ENCODE measurements around the gene PRRT1B. TPM values are rescaled to one million over a fixed set of nuclear protein-coding genes. Genes with fewer than 3 reads are reported as not detected.
"Not testable (repeated sequence)": the region's sequence is repeated elsewhere in the genome, so short reads cannot be mapped to it uniquely, and the experiment has no call there.

Gene PRRT1B
- total RNA-seq, 2 experiments from 2014 or later = not detected

DNA sequence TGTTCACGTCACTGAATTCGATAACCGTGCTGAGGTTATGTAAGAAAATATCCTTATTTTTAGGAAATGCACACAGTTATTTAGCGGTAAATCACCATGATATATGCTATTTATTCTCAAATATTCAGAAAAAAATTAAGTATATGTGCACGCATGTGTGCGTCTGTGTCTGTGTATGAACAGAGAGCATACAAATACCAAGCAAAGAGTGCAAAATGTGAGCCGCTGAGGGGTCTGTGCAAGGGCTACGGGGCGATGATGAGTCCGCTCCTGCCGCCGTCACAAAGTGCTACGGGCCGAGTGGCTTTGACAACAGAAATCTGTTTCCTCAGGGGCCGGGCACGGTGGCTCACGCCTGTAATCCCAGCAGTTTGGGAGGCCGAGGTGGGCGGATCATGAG is 7.4 kb upstream of the PRRT1B start:
- Mint-ChIP-seq H3K36me3 (ENCODE audit: low read depth) (peaks cover 4% of the 10 kb centered on the region), H3K27me3 (ENCODE audit: low read depth) (no peaks in the 10 kb centered on the region), H3K9me3 (ENCODE audit: insufficient read depth) (peaks cover 5% of the 10 kb centered on the region), H3K27ac (no peak overlapping the region), H3K4me1 (ENCODE audit: low read depth) (peaks cover 29% of the 10 kb centered on the region), H3K4me3 (no peak overlapping the region)
- POLR2A ChIA-PET = no interaction called here
- CTCF ChIA-PET = no interaction called here
- DNase-seq (no peak), ATAC-seq (no peak)

DNA sequence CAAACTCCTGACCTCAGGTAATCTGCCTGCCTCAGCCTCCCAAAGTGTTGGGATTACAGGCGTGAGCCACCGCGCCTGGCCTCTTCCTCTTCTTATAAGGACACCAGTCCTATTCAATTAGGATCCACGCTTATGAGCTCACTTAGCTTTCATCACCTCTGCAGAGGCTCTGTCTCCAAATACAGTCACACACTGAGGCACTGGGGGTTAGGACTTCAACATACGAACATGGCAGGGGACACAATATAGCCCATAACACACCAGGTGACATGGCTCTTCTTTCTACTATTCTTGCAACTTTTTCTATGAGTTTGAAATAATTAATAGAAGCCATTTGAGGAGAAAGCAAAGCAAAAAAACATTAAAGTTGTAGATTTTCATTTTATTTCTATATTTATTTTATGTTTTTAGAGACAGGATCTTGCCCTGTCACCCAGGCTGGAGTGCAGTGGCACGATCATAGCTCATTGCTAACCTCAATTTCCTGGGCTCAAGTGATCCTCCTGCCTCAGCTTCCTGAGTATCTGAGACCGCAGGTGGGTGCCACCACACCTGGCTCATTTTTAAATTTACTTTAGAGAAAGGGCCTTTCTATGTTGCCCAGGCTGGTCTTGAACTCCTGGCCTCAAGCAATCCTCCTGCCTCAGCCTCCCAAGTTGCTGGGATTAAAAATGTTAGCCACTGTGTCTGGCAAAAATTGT is 6.0 kb upstream of the PRRT1B start:
- H3K27me3 Mint-ChIP-seq (ENCODE audit: low read depth) = peaks cover 4% of the 10 kb centered on the region
- H3K27ac Mint-ChIP-seq = peak overlapping the region; percentile 77
- CTCF ChIA-PET = no interaction called here
- POLR2A ChIA-PET = interaction anchor here (0.9 kb wide), 2 partner anchors 8 to 36 kb away, joined by 3 read pairs; partner anchors contain the start of gene UCK1
- peaks cover 25% of the 10 kb centered on the region for H3K4me1 Mint-ChIP-seq (ENCODE audit: low read depth)
- no peak overlapping the region for H3K4me3 Mint-ChIP-seq
- H3K9me3 Mint-ChIP-seq (ENCODE audit: insufficient read depth) = peaks cover 17% of the 10 kb centered on the region
- H3K36me3 Mint-ChIP-seq (ENCODE audit: low read depth) = peaks cover 14% of the 10 kb centered on the region
- peak; percentile 54 for DNase-seq
- peak; percentile 66 for ATAC-seq

DNA sequence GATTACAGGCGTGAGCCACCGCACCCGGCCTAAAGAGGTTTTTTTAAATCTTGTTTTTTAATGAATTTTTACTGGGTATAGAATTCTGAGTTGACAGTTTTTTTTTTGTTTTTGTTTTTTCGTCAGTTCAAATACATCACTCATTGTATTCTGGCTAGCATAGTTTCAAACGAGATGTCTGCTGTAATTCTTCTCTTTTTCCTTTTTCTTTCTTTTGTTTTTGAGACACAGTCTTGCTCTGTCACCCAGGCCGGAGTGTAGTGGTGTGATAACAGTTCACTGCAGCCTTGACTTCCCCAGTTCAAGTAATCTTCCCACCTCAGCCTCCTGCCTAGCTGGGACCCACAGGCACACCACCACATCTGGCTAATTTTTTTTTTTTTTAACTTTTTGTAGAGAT is 2.2 kb upstream of the PRRT1B start:
- peaks cover 21% of the 10 kb centered on the region for H3K9me3 Mint-ChIP-seq (ENCODE audit: insufficient read depth)
- ATAC-seq (no peak), DNase-seq (no peak)
- H3K27me3 Mint-ChIP-seq (ENCODE audit: low read depth) = peaks cover 36% of the 10 kb centered on the region
- H3K36me3 Mint-ChIP-seq (ENCODE audit: low read depth) = peaks cover 22% of the 10 kb centered on the region
- no peak overlapping the region for H3K4me3 Mint-ChIP-seq
- CTCF ChIA-PET = no interaction called here
- POLR2A ChIA-PET = no interaction called here
- H3K4me1 Mint-ChIP-seq (ENCODE audit: low read depth) = peaks cover 19% of the 10 kb centered on the region
- no peak overlapping the region for H3K27ac Mint-ChIP-seq

DNA sequence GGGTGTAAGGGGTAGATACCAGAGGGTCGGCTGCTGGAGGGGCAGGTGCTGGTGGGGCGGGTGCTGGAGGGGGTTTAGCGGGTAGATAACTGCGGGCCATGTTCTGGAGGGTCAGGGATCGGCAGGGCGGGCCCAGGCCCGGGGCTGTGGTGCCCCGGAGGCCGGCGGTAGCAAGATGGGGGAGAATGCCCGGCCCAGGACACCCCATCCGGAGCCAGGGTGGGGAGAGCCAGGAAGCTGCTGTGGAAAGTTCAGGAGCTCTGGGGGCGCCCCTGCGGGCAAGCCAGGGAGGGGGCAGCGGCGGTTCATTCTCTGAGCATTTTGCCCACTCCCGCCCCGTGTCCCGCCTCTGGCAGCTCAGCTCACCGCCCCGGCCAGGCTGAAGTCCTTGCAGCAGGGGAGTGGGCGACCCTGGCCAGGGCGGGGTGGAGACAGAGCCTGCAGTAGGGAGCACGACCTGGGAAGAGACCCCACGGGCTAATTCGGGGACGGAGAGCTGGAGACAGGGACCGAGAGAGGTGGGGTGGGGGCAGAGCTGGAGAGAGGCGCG is 538 bp downstream of the PRRT1B start:
- ChIA-PET POLR2A (interaction anchor here (1.1 kb wide), 1 partner anchor 33 kb away, joined by 3 read pairs; no protein-coding TSS in a partner anchor), CTCF (interaction anchor here (0.7 kb wide), 1 partner anchor 182 kb away, joined by 3 read pairs; no protein-coding TSS in a partner anchor)
- ATAC-seq = no peak
- Mint-ChIP-seq H3K27ac (no peak overlapping the region), H3K27me3 (ENCODE audit: low read depth) (peaks cover 62% of the 10 kb centered on the region), H3K9me3 (ENCODE audit: insufficient read depth) (peaks cover 22% of the 10 kb centered on the region), H3K4me1 (ENCODE audit: low read depth) (peaks cover 6% of the 10 kb centered on the region), H3K36me3 (ENCODE audit: low read depth) (peaks cover 22% of the 10 kb centered on the region), H3K4me3 (no peak overlapping the region)
- DNase-seq = no peak

DNA sequence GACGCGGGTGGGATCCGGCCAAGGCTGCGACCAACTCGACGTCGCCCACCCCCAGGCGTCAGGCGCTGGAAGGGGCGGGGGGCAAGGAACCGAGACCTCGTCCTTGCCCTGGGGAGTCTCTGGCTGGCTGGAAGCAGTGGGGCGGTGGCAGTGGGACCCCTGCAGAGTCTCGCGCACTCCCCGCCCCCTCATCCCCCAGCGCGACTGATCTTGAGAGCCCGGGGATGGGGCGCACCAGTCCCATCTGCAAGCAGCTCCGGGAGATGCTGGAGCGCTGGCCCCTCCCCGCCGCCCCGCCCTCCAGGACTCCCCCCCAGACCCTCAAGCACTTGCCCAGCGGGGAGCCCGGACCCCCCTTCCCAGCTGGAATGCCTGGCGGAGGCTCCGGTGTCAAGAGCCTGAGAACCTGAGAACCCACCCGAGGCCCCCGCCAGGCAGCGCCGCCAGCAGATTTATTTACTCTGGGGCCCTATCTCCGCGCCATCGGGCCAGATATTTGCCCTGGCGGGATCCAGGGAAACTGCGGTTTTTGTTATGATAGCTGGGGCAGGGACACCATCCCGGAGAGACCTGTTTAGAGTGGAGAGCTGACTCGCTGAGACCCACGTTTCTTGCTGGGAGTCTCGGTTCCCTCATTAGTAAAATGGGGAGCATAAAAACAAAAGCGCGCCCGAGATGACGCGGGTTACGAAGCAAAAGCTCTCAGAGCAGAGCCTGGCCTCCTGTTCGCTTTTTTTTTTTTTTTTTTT is 1.2 kb downstream of the PRRT1B start:
- ChIA-PET POLR2A (interaction anchor here (1.1 kb wide), 1 partner anchor 32 kb away, joined by 3 read pairs; no protein-coding TSS in a partner anchor), CTCF (no interaction called here)
- ATAC-seq (peak; percentile 27), DNase-seq (no peak)
- H3K9me3 Mint-ChIP-seq (ENCODE audit: insufficient read depth) = peaks cover 22% of the 10 kb centered on the region
- peak overlapping the region; percentile 62 for H3K4me3 Mint-ChIP-seq
- peaks cover 22% of the 10 kb centered on the region for H3K36me3 Mint-ChIP-seq (ENCODE audit: low read depth)
- H3K27ac Mint-ChIP-seq = no peak overlapping the region
- peaks cover 6% of the 10 kb centered on the region for H3K4me1 Mint-ChIP-seq (ENCODE audit: low read depth)
- peaks cover 62% of the 10 kb centered on the region for H3K27me3 Mint-ChIP-seq (ENCODE audit: low read depth)

DNA sequence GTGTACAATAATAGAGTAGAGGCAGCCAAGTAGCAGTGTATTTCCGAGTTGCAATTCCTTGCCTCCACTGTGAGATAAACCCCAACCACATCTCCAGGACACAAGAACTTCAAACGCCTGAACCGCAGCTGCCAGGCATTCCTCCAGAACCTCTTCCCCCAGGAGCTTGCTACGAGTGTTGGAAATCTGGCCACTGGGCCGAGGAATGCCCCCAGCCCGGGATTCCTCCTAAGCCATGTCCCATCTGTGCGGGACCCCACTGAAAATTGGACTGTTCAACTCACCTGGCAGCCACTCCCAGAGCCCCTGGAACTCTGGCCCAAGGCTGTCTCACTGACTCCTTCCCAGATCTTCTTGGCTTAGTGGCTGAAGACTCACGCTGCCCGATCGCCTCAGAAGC is 3.9 kb downstream of the PRRT1B start:
- DNase-seq; H3K9me3 Mint-ChIP-seq (ENCODE audit: insufficient read depth); ATAC-seq; CTCF ChIA-PET; H3K27ac Mint-ChIP-seq; H3K4me3 Mint-ChIP-seq; POLR2A ChIA-PET; H3K4me1 Mint-ChIP-seq (ENCODE audit: low read depth): not testable (repeated sequence)
- Mint-ChIP-seq H3K27me3 (ENCODE audit: low read depth) (peaks cover 73% of the 10 kb centered on the region), H3K36me3 (ENCODE audit: low read depth) (peaks cover 11% of the 10 kb centered on the region)

DNA sequence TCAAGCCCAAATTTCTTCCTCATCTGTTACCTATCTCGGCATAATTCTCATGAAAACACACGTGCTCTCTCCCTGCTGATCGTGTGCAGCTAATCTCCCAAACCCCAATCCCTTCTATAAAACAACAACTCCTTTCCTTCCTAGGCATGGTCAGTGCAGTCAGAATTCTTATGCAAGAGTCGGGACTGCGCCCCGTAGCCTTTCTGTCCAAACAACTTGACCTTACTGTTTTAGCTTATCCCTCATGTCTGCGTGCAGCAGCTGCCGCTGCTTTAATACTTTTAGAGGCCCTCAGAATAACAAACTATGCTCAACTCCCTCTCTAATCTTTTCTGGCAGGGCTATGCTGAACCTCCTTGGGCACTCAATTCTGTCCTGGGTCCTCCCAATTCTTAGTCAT is 5.1 kb downstream of the PRRT1B start:
- DNase-seq; H3K4me3 Mint-ChIP-seq; ATAC-seq; POLR2A ChIA-PET; H3K27ac Mint-ChIP-seq; H3K4me1 Mint-ChIP-seq (ENCODE audit: low read depth); H3K9me3 Mint-ChIP-seq (ENCODE audit: insufficient read depth); H3K36me3 Mint-ChIP-seq (ENCODE audit: low read depth): not testable (repeated sequence)
- CTCF ChIA-PET = interaction anchor here (0.6 kb wide), 1 partner anchor 1940 kb away, joined by 3 read pairs; no protein-coding TSS in a partner anchor
- H3K27me3 Mint-ChIP-seq (ENCODE audit: low read depth) = peaks cover 70% of the 10 kb centered on the region

DNA sequence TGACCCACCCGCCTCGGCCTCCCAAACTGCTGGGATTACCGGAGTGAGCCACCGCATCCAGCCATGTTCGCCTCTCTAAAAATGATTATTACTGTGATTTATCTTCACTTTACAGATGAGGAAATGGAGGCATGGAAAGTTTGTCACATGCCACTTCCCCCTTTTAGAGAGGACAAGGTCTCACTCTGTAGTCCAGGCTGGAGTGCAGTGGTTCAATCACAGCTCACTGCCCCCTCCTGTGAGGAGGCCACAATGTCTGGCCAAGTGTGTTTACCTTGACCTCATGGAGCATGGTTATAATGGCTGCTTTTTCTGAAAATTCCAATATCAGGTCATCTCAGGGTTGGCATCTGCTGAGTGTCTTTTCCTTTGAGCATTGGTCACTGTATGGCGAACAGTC is 6.7 kb downstream of the PRRT1B start:
- Mint-ChIP-seq H3K4me3 (no peak overlapping the region), H3K27ac (no peak overlapping the region), H3K4me1 (ENCODE audit: low read depth) (peaks cover 8% of the 10 kb centered on the region), H3K9me3 (ENCODE audit: insufficient read depth) (peaks cover 3% of the 10 kb centered on the region), H3K36me3 (ENCODE audit: low read depth) (peaks cover 5% of the 10 kb centered on the region), H3K27me3 (ENCODE audit: low read depth) (peaks cover 68% of the 10 kb centered on the region)
- no peak for ATAC-seq
- CTCF ChIA-PET = no interaction called here
- DNase-seq = no peak
- POLR2A ChIA-PET = interaction anchor here (0.6 kb wide), 1 partner anchor 21 kb away, joined by 3 read pairs; no protein-coding TSS in a partner anchor

DNA sequence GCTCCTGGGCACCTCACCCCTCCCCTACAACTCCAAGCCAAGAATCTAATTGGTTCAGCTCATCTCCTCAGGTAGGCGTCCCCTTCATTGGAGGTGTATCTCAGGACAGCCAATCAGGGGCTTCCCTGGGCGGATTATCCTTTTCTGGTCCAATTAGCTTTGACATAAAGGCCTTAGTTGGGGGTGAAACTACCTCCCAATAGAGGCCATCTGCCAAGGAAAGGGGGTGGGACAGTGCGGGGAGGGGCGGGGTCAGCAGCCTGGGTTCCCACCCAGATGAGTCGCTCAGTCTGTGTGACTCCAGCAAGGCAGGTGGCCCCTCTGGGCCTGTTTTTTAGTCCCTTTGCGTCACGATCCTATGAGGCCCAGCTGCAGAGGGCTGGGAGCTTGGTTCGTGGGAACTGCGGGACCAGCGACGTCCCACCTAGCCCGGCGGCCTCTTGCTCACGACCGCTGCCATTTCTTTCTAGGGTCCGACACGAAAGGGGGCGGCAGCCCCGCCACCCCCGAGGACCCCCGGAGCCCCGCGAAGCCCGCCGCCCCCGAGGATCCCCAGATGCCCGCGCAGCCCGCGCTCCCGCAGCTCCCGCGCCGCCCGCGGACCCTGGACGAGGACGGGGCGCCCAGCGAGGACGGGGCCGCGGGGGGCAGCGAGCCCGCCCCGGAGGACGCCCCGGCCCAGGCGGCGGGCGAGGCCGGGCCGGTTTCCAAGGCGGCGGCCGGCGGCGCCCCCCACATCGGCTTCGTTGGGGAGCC is 8.9 kb downstream of the PRRT1B start:
- peaks cover 4% of the 10 kb centered on the region for H3K4me1 Mint-ChIP-seq (ENCODE audit: low read depth)
- ChIA-PET CTCF (no interaction called here), POLR2A (interaction anchor here (1.1 kb wide), 1 partner anchor 356 kb away, joined by 3 read pairs; no protein-coding TSS in a partner anchor)
- no peaks in the 10 kb centered on the region for H3K9me3 Mint-ChIP-seq (ENCODE audit: insufficient read depth)
- ATAC-seq (peak; percentile 17), DNase-seq (no peak)
- H3K27me3 Mint-ChIP-seq (ENCODE audit: low read depth) = peaks cover 46% of the 10 kb centered on the region
- no peak overlapping the region for H3K27ac Mint-ChIP-seq
- peaks cover 2% of the 10 kb centered on the region for H3K36me3 Mint-ChIP-seq (ENCODE audit: low read depth)
- H3K4me3 Mint-ChIP-seq = no peak overlapping the region

DNA sequence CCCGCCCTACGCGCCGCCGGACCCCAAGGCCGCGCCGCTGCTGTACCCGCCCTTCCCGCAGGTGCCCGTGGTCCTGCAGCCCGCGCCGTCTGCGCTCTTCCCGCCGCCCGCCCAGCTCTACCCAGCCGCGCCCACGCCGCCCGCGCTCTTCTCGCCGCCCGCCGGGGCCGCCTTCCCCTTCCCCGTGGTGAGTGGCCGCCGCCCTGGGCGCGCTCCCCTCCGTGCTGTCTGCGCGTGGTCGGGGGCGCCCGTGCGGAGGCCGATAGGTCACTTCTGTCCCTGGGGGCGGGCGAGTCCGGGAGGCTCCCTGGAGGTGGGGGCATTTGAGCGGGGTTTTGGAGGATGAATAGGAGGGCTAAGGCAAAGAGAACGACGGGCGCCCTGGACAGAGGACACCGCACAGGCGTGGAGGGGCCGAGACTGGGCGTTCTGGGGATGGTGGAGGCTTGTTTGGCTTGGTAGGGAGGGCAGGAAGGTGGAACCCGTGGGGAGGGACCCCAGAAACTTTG is 9.6 kb downstream of the PRRT1B start:
- POLR2A ChIA-PET = no interaction called here
- Mint-ChIP-seq H3K27me3 (ENCODE audit: low read depth) (peaks cover 40% of the 10 kb centered on the region), H3K9me3 (ENCODE audit: insufficient read depth) (no peaks in the 10 kb centered on the region), H3K4me1 (ENCODE audit: low read depth) (peaks cover 4% of the 10 kb centered on the region), H3K27ac (no peak overlapping the region), H3K36me3 (ENCODE audit: low read depth) (peaks cover 2% of the 10 kb centered on the region), H3K4me3 (no peak overlapping the region)
- no peak for DNase-seq
- CTCF ChIA-PET = no interaction called here
- ATAC-seq = peak; percentile 52

DNA sequence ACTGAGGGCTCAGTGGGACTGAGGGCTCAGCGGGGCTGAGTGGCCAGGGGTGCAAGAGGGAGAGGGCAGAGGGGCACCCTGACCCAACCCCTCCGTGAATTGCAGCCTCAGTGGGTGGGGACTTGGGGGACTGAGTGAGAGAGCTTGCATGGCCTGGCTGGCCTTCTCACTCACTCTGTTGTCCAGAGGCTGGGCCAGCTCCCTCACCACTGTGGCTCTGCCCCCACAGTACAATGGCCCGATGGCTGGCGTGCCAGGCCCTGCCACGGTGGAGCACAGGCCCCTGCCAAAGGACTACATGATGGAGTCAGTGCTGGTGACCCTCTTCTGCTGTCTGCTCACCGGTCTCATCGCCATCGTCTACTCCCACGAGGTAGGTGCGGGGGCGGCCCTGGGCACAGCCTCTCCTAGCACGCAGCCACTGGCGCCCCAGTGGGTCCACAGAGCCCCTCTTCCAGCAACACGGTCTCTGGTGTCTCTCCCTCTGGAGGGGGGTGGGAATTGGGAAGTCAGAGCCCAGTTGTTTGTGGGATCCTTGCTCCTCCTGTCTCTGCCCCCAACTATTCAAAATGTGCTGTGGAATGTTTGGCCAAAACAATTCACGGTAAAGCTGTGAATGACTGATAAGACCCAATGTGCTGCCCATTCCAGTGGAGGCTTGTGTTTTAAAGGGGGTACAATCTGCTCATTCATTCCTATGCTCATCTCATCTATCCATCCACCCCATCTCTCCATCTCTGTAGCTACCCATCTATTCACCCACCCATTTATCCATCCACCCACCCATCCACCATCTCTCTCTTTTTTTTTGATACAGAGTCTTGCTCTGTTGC is 10.7 kb downstream of the PRRT1B start:
- Mint-ChIP-seq H3K36me3 (ENCODE audit: low read depth) (peaks cover 2% of the 10 kb centered on the region), H3K4me1 (ENCODE audit: low read depth) (peaks cover 4% of the 10 kb centered on the region), H3K9me3 (ENCODE audit: insufficient read depth) (no peaks in the 10 kb centered on the region), H3K27ac (no peak overlapping the region), H3K4me3 (no peak overlapping the region), H3K27me3 (ENCODE audit: low read depth) (peaks cover 34% of the 10 kb centered on the region)
- POLR2A ChIA-PET = no interaction called here
- peak; percentile 33 for ATAC-seq
- CTCF ChIA-PET = no interaction called here
- no peak for DNase-seq

Measured in activated CD8-positive, alpha-beta T cell treated with anti-CD3 and anti-CD28 coated beads, Interleukin-2, amount 10 ng/mL, durations not matched to agents 7 days and 5 days (primary cell).